Stomach (tissue), 9 donors: ENCODE data around the gene PCNX3. TPM values are rescaled to one million over a fixed set of nuclear protein-coding genes. Genes with fewer than 3 reads are reported as not detected.

Experiments used
- DNase-seq, 2 donors: peaks; one replicate each; pipeline versions ENCODE4 v3.0.0 to v3.0.0-alpha.2; 2013 to 2019
- H3K27ac ChIP-seq, 5 donors: fragments of 200-600 bp in 4 of 5; sonication (generic) in 4 of 5; one replicate each; pipeline ENCODE4 v1.5.1; 2013 to 2019; ENCODE audit warnings: mild to moderate bottlenecking in 1 of 5, moderate library complexity in 1 of 5
- H3K27me3 ChIP-seq, 3 donors: fragments of 200-600 bp; sonication (generic); one replicate each; pipeline ENCODE4 v1.5.1; 2017 to 2019; ENCODE audit warnings: mixed run types in 1 of 3
- H3K36me3 ChIP-seq, 4 donors: fragments of 200-600 bp; sonication (generic); 1 replicate in 3 of 4; 2 replicates in 1 of 4; pipeline ENCODE4 v1.5.1; 2016 to 2019
- H3K4me1 ChIP-seq, 4 donors: fragments of 200-600 bp; sonication (generic); one replicate each; pipeline ENCODE4 v1.5.1; 2016 to 2019
- H3K4me3 ChIP-seq, 4 donors: fragments of 200-600 bp; sonication (generic) in 3 of 4; one replicate each; pipeline ENCODE4 v1.5.1; 2016 to 2019; ENCODE audit warnings: mild to moderate bottlenecking in 1 of 4
- H3K9me3 ChIP-seq, 4 donors: fragments of 200-600 bp; sonication (generic); one replicate each; pipeline ENCODE4 v1.5.1; 2016 to 2019
- CTCF ChIP-seq, 7 experiments: fragments of 450-650 bp in 4 of 7; fragments of 200-600 bp in 3 of 7; sonication (generic) in 3 of 7; IDR thresholded peaks; one replicate each; pipeline ENCODE4 v1.5.1; 2016 to 2019; ENCODE audit warnings: antibody characterized with exemption in 7 of 7, control low read depth in 2 of 7, mild to moderate bottlenecking in 1 of 7
- EP300 ChIP-seq: sonication (generic); formaldehyde crosslinking; IDR thresholded peaks from one replicate; pipeline ENCODE4 v1.6.1; 2017; ENCODE audit warnings: antibody characterized with exemption
- POLR2A ChIP-seq, 4 donors: fragments of 450-650 bp; IDR thresholded peaks; one replicate each; pipeline ENCODE4 v1.6.1; 2016; ENCODE audit warnings: antibody characterized with exemption in 4 of 4, control low read depth in 2 of 4, mild to moderate bottlenecking in 1 of 4, moderate library complexity in 1 of 4
- POLR2AphosphoS5 ChIP-seq, 3 donors: sonication (generic); formaldehyde crosslinking; IDR thresholded peaks; one replicate each; pipeline ENCODE4 v1.6.1; 2016; ENCODE audit warnings: antibody characterized with exemption in 3 of 3
- WGBS, 5 donors: extraction: QIAGEN DNeasy Blood & Tissue Kit in 3 of 5; methylation state at CpG; one replicate each; pipeline versions ENCODE4 v1.1.5 to v1.1.7; 2013 to 2018; 5-methylcytosine and 5-hydroxymethylcytosine counted together
- intact Hi-C: fragments of 100-400 bp; cut with DNase I; formaldehyde crosslinking; loops from one replicate; pipeline ENCODE4 v1.15.1; 2023; ENCODE audit warnings: low total_unique reads
- polyA plus RNA-seq, 3 donors: library from polyadenylated mRNA; stranded (reverse); fragments of 200-250 nt; gene quantifications; one replicate each; pipeline ENCODE4 v1.2.3, GENCODE V29; 2013
- total RNA-seq, 5 donors: library from RNA; depleted of rRNA; stranded (reverse); fragments of >200 nt; gene quantifications; one replicate each; pipeline versions ENCODE4 v1.1.0 to v1.2.3, GENCODE V29; 2014 to 2016
- donor health status: healthy with polysubstance abuse.
- donor health status: Bipolar disorder and iron deficiency.
- donor health status: healthy.

PCNX3 gene
- total and polyA plus RNA-seq, 8 donors: 4.6 to 76.2 (median 22.0) TPM

- Histone ChIP-seq H3K9me3 (no peaks in the 10 kb centered on the region), H3K4me3 (peak overlapping the region; percentile 35 to 51 (median 47)), H3K27me3 (no peaks in the 10 kb centered on the region), H3K27ac (peak overlapping the region; percentile 91 to 99 (median 94)), H3K36me3 (peaks cover 54 to 80% (median 68%) of the 10 kb centered on the region in 4 donors), H3K4me1 (peaks cover 44 to 86% (median 69%) of the 10 kb centered on the region in 4 donors)
- peak; percentile 95 to 98 for DNase-seq
- peak; percentile 85 to 92 (median 86) for TF ChIP-seq POLR2AphosphoS5 (IDR thresholded peaks at IDR 0.05)
- peak in 1 of 4 donors; percentile 48 for TF ChIP-seq POLR2A (IDR thresholded peaks at IDR 0.05)
- TF ChIP-seq CTCF (IDR thresholded peaks at IDR 0.05): peak in 1 of 7 experiments; percentile 10
- TF ChIP-seq EP300: no peak
- intact Hi-C loops: no loop called here
- 0 to 1% (median 1%) methylated on average over 30 to 68 of the region's 68 CpGs for WGBS, 5 donors
These were observed 37.1 kb downstream of the PCNX3 start for GRCh38 chr11:65652511-65653228.

GRCh38 chr11:65653229-65654225 lies 38.0 kb downstream of the PCNX3 start:
- TF ChIP-seq POLR2AphosphoS5 (IDR thresholded peaks at IDR 0.05): peak in 1 of 3 donors; percentile 21
- TF ChIP-seq EP300: no peak
- H3K36me3 ChIP-seq: peaks cover 63 to 80% (median 72%) of the 10 kb centered on the region in 4 donors
- intact Hi-C loops: no loop called here
- H3K9me3 ChIP-seq: no peaks in the 10 kb centered on the region
- 16 to 31% (median 23%) methylated on average over 12 of the region's 12 CpGs for WGBS, 5 donors
- H3K4me3 ChIP-seq: peak overlapping the region; percentile 35 to 51 (median 47)
- DNase-seq: peak; percentile 61 to 77
- H3K27ac ChIP-seq: peak overlapping the region; percentile 91 to 99 (median 94)
- H3K4me1 ChIP-seq: peaks cover 44 to 82% (median 65%) of the 10 kb centered on the region in 4 donors
- H3K27me3 ChIP-seq: no peaks in the 10 kb centered on the region

- Histone ChIP-seq H3K4me3 (peak overlapping the region in 1 of 4 donors; percentile 49), H3K36me3 (peaks cover 66 to 80% (median 74%) of the 10 kb centered on the region in 4 donors), H3K4me1 (peaks cover 44 to 82% (median 63%) of the 10 kb centered on the region in 4 donors), H3K9me3 (no peaks in the 10 kb centered on the region), H3K27me3 (no peaks in the 10 kb centered on the region), H3K27ac (peak overlapping the region; percentile 30 to 99 (median 94))
- no peak for TF ChIP-seq EP300
- no peak for TF ChIP-seq POLR2A (IDR thresholded peaks at IDR 0.05)
- TF ChIP-seq POLR2AphosphoS5 (IDR thresholded peaks at IDR 0.05): no peak
- no peak for TF ChIP-seq CTCF (IDR thresholded peaks at IDR 0.05)
- DNase-seq: peak in 1 of 2 donors; percentile 7
- intact Hi-C loops: no loop called here
- WGBS, 5 donors: 78 to 88% (median 86%) methylated on average over 7 to 14 of the region's 14 CpGs
These were observed 39.1 kb downstream of the PCNX3 start for GRCh38 chr11:65654375-65655349.

GRCh38 chr11:65655570-65656332 lies 40.2 kb downstream of the PCNX3 start:
- Histone ChIP-seq H3K27ac (peak overlapping the region in 2 of 5 donors; percentile 94 to 99), H3K4me1 (peaks cover 38 to 82% (median 64%) of the 10 kb centered on the region in 4 donors), H3K4me3 (no peak overlapping the region), H3K27me3 (no peaks in the 10 kb centered on the region), H3K9me3 (no peaks in the 10 kb centered on the region), H3K36me3 (peaks cover 67 to 80% (median 74%) of the 10 kb centered on the region in 4 donors)
- intact Hi-C loops: no loop called here
- TF ChIP-seq EP300 (no peak), POLR2A (IDR thresholded peaks at IDR 0.05) (no peak), CTCF (IDR thresholded peaks at IDR 0.05) (no peak), POLR2AphosphoS5 (IDR thresholded peaks at IDR 0.05) (no peak)
- DNase-seq: peak in 1 of 2 donors; percentile 4
- WGBS, 5 donors: 77 to 85% (median 80%) methylated on average over 15 to 16 of the region's 16 CpGs
